Jurkat, Clone E6-1 (cell line): ENCODE results near the gene KCNMB2.
A peak's percentile ranks its signal among the peaks of the same experiment; 100 is the strongest.

Experiments
- DNase-seq: peaks from one replicate; pipeline ENCODE4 v3.0.0-alpha.2; 2011; ENCODE audit warnings: low read depth, low spot score
- H3K4me3 ChIP-seq: 2 replicates; pipeline ENCODE4 v1.5.1; 2011; ENCODE audit warnings: mild to moderate bottlenecking, low read length, control low read depth, moderate library complexity

KCNMB2 gene

GRCh38 chr3:178676942-178677790 lies 140.9 kb downstream of the KCNMB2 start:
- DNase-seq: no peak
- H3K4me3 ChIP-seq: no peak overlapping the region

DNA sequence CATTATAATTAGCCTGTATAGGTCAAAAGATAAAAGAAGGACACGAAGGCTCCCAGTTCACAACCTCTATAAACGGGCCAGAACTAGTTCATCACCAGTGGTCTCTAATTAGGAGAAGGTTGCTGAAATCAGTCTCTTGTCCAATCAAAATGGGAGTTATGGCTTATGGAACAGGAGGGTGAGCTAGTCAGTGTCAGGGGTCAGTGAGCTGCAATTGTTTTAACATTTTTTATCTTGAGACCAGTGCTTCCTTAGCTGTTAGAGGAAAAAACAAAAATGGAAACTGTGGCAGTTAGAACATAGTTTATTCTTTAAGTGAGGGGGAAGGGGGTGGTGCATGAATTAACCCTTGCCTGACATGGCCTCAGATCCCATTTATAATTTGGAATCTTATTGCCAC lies 141.7 kb downstream of the KCNMB2 start:
- no peak for DNase-seq
- no peak overlapping the region for H3K4me3 ChIP-seq

DNA sequence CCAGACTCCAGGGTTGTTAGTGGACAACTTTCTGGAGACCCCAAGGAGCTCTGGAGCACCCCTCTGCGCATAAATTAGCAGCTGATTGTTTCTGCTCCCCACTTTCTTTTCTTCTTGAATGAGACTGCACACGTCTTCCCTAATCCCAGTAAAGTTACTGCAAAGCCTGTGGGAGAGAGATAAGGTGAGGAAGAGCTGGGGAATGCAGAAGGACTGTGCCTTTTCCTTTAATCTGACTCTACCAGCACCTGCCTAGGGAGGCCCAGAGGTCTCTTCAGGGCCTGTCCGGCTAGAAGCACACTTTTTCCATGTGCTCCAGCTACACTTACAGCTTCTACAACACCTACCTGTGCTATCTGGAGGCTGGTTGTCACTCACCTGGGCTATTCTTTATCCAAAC lies 143.8 kb downstream of the KCNMB2 start:
- no peak for DNase-seq
- H3K4me3 ChIP-seq: no peak overlapping the region

GRCh38 chr3:178680489-178680888 lies 144.3 kb downstream of the KCNMB2 start:
- no peak for DNase-seq
- no peak overlapping the region for H3K4me3 ChIP-seq

- DNase-seq: no peak
- H3K4me3 ChIP-seq: no peak overlapping the region
These were observed 148.8 kb downstream of the KCNMB2 start for GRCh38 chr3:178684881-178685590.

DNA sequence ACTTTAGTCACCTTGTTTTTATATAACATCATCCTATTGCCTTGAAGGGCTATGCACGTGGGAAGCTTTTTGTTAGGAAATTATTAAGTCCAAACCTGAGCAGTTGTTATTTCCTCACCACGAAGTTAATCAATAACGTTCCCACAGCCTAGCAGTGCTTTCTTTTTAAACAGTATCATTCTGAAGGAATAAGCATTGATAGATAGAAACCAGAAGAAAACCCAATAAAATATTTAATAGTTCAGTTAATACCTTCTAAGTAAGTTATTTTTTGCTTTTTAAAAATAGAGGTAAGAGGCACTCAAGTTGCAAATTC lies 149.3 kb downstream of the KCNMB2 start:
- no peak for DNase-seq
- no peak overlapping the region for H3K4me3 ChIP-seq

- no peak for DNase-seq
- H3K4me3 ChIP-seq: no peak overlapping the region
These were observed 150.6 kb downstream of the KCNMB2 start for GRCh38 chr3:178686826-178687225.

GRCh38 chr3:178690571-178690970 lies 154.3 kb downstream of the KCNMB2 start:
- H3K4me3 ChIP-seq: no peak overlapping the region
- no peak for DNase-seq

DNA sequence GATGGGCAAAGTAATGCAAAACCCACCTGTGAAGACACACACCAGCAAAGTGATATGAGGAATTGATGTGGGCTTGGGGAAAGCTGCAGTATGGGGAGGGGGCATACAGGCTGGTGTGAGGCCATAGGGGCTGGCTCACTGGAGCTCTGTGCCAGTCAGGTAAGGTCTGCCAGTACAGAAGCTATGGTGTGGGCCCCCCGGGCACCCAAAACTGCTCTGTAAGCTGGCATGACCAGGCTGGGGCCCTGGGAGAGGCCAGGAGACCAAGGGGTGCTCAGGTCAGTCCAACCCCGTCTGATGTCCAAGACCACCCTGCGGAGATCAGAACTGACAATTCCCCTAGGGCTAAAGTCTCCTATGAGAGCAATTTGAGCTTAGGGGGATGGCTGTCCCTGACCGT lies 163.1 kb downstream of the KCNMB2 start:
- no peak overlapping the region for H3K4me3 ChIP-seq
- DNase-seq: no peak

GRCh38 chr3:178699810-178700209 lies 163.6 kb downstream of the KCNMB2 start:
- DNase-seq: no peak

DNA sequence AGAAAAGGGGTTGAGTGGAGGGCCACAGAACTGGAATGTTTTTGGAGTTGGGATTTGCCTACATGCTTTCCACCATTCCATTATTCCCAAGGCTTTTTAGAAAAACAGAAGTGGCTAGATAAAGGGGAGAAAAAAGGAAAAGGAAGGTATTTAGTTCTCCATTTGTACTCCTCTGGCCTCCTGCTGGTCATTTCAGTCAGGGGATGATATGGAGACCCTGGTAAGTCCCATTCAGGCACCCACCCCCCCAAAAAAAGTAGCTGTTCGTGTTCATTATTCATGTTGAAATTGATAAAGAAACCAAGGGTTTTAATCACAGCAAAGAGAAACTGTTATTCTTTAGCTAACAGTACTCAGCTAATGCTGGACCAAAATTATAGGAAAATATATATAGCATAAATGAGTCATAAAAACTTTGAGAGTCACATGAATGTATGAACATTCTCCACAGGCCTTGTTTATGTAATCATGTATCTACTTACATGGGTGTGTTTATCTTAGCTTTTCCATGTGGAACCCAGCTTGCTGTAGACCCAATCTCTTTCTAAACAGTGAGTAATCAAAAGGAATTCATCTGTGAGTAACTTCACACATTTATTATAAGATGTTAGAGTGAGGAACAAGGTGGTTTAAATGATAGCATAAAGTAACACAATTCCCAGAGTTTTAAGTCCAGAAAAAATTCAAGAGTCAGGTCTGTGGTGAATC lies 167.2 kb downstream of the KCNMB2 start:
- H3K4me3 ChIP-seq: no peak overlapping the region
- DNase-seq: no peak

More at GRCh38 chr3:178699810-178700209, 163.6 kb downstream of the KCNMB2 start:
- H3K4me3 ChIP-seq: no peak overlapping the region

GRCh38 chr3:178705925-178706324 lies 169.7 kb downstream of the KCNMB2 start:
- peak; percentile 85 for DNase-seq
- H3K4me3 ChIP-seq: no peak overlapping the region

GRCh38 chr3:178706411-178706810 lies 170.2 kb downstream of the KCNMB2 start:
- no peak overlapping the region for H3K4me3 ChIP-seq
- no peak for DNase-seq

- no peak overlapping the region for H3K4me3 ChIP-seq
- DNase-seq: no peak
These were observed 171.2 kb downstream of the KCNMB2 start for GRCh38 chr3:178707311-178708031.

GRCh38 chr3:178709051-178709450 lies 172.8 kb downstream of the KCNMB2 start:
- no peak for DNase-seq
- H3K4me3 ChIP-seq: no peak overlapping the region

- DNase-seq: no peak
These were observed 175.5 kb downstream of the KCNMB2 start for GRCh38 chr3:178711753-178712152.

GRCh38 chr3:178712247-178712646 lies 176.0 kb downstream of the KCNMB2 start:
- no peak for DNase-seq
- H3K4me3 ChIP-seq: no peak overlapping the region

More at GRCh38 chr3:178711753-178712152, 175.5 kb downstream of the KCNMB2 start:
- no peak overlapping the region for H3K4me3 ChIP-seq

DNA sequence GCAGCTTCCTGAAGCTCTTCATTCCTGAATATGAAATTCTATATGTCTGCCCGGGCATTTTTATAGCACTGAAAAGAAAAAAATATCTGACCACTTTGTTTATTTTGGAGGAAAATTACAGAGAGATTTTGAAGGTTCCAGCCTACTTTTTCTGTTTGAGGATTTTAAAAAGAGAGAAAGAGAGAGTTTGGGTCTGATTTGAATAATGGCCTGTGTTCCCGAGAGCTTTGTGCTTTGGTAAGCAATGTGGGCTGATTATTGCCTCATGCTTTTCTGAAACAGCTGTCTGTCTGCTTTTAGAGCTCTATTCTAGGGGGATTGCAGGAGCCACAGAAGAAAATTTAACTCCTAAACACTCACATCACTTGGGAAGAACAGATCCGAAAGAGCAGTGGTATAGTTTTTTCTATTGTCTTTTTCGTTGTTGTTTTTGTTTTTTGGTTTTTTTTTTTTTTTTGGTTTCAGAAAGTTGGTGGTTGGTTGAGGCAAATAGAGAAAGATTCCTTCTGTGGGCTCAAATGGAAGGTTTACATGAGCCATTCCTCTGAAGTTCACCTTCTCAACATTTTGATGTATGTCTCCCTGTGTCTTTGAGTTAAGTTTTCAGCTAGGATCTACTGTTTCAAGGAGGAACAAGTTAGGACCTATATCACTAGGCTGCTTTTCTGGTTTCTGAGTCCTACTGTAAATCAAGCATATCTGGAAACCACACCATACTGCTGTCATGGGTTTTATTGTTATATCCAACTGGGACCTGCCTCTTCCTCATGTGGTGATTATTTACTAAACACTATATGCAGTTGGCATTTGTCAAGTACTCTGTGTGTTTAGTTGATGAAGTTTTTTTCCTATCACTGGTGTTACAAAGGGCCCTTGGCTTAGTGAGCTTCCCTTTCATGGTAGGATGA lies 178.9 kb downstream of the KCNMB2 start:
- DNase-seq: no peak
- H3K4me3 ChIP-seq: no peak overlapping the region
